GM23248 (cell line): ENCODE data around the gene RAI1. TPM values are rescaled to one million over a fixed set of nuclear protein-coding genes. Genes with fewer than 3 reads are reported as not detected.
A peak's percentile ranks its signal among the peaks of the same experiment; 100 is the strongest.

ENCODE experiments used
- DNase-seq: peaks from one replicate; pipeline ENCODE4 v3.0.0-alpha.2; 2015
- H2AFZ ChIP-seq: fragments of 200-600 bp; sonication (generic); 2 replicates; pipeline ENCODE4 v1.6.1; 2016; ENCODE audit warnings: antibody characterized with exemption
- H3F3A ChIP-seq: fragments of 200-600 bp; sonication (generic); 2 replicates; pipeline ENCODE4 v1.6.1; 2016; ENCODE audit warnings: mild to moderate bottlenecking, antibody characterized with exemption, mixed run types; ENCODE audit not compliant: insufficient read depth
- H3K27ac ChIP-seq: fragments of 200-600 bp; sonication (generic); 2 replicates; pipeline ENCODE4 v1.5.1; 2016; ENCODE audit warnings: mild to moderate bottlenecking
- H3K27me3 ChIP-seq: fragments of 200-600 bp; sonication (generic); replicated peaks from 2 replicates; pipeline ENCODE4 v1.6.1; 2016; ENCODE audit warnings: mild to moderate bottlenecking; ENCODE audit not compliant: insufficient read depth
- H3K36me3 ChIP-seq: fragments of 200-600 bp; sonication (generic); 2 replicates; pipeline ENCODE4 v1.6.1; 2016; ENCODE audit warnings: low read depth, mild to moderate bottlenecking
- H3K4me1 ChIP-seq: fragments of 200-600 bp; sonication (generic); 2 replicates; pipeline ENCODE4 v1.6.1; 2016; ENCODE audit warnings: mild to moderate bottlenecking; ENCODE audit not compliant: insufficient read depth
- H3K4me2 ChIP-seq: fragments of 200-600 bp; sonication (generic); one replicate; pipeline ENCODE4 v1.6.1; 2016; ENCODE audit warnings: mild to moderate bottlenecking; ENCODE audit not compliant: unreplicated experiment
- H3K4me3 ChIP-seq: fragments of 200-600 bp; sonication (generic); 2 replicates; pipeline ENCODE4 v1.5.1; 2016; ENCODE audit warnings: mild to moderate bottlenecking
- H3K79me2 ChIP-seq: fragments of 200-600 bp; sonication (generic); 2 replicates; pipeline ENCODE4 v1.6.1; 2016; ENCODE audit warnings: mild to moderate bottlenecking; ENCODE audit not compliant: insufficient read depth
- H3K9ac ChIP-seq: fragments of 200-600 bp; sonication (generic); 2 replicates; pipeline ENCODE4 v1.6.1; 2016; ENCODE audit warnings: mild to moderate bottlenecking
- H3K9me2 ChIP-seq: fragments of 200-600 bp; sonication (generic); 2 replicates; pipeline ENCODE4 v1.6.1; 2016; ENCODE audit warnings: mixed run types, mild to moderate bottlenecking, moderate library complexity; ENCODE audit not compliant: insufficient read depth
- H3K9me3 ChIP-seq: fragments of 200-600 bp; sonication (generic); one replicate; pipeline ENCODE4 v1.6.1; 2017; ENCODE audit warnings: low read depth
- H4K20me1 ChIP-seq: fragments of 200-600 bp; sonication (generic); 2 replicates; pipeline ENCODE4 v1.6.0; 2016; ENCODE audit not compliant: insufficient read depth
- EZH2 ChIP-seq: fragments of 200-600 bp; sonication (generic); IDR thresholded peaks from 2 replicates; pipeline ENCODE4 v1.6.1; 2018; ENCODE audit warnings: antibody characterized with exemption, mild to moderate bottlenecking; ENCODE audit not compliant: insufficient read depth, poor library complexity, severe bottlenecking
- EZH2phosphoT487 ChIP-seq: fragments of 200-600 bp; sonication (generic); IDR thresholded peaks from 2 replicates; pipeline ENCODE4 v1.6.1; 2018; ENCODE audit warnings: antibody characterized with exemption, moderate library complexity, mild to moderate bottlenecking, low read depth; ENCODE audit not compliant: insufficient read depth
- WGBS, 2 experiments: methylation state at CpG; one replicate each; pipeline ENCODE4 v1.1.6; 2015 to 2017; ENCODE audit warnings: low lambda C conversion rate in 2 of 2, low coverage in 1 of 2; ENCODE audit errors: missing lambda C conversion rate in 2 of 2; 5-methylcytosine and 5-hydroxymethylcytosine counted together
- in situ Hi-C: fragments of 300-500 bp; cut with MboI; formaldehyde crosslinking; loops from 2 replicates; pipeline ENCODE4 v1.15.0; 2020
- polyA plus RNA-seq: library from polyadenylated mRNA; unstranded; fragments of >200 nt; fragmentation: Nextera tagmentation; extraction: Ambion mirVana; gene quantifications from 2 replicates; pipeline ENCODE4 v1.2.1, GENCODE V29; 2016
- total RNA-seq: library from RNA; depleted of rRNA; stranded (reverse); fragments of >200 nt; shearing (Covaris generic); gene quantifications from 2 replicates; pipeline ENCODE4 v1.2.3, GENCODE V29; 2014

Gene RAI1
- total and polyA plus RNA-seq, 2 experiments from 2014 or later: 5.2 to 9.1 TPM

DNA sequence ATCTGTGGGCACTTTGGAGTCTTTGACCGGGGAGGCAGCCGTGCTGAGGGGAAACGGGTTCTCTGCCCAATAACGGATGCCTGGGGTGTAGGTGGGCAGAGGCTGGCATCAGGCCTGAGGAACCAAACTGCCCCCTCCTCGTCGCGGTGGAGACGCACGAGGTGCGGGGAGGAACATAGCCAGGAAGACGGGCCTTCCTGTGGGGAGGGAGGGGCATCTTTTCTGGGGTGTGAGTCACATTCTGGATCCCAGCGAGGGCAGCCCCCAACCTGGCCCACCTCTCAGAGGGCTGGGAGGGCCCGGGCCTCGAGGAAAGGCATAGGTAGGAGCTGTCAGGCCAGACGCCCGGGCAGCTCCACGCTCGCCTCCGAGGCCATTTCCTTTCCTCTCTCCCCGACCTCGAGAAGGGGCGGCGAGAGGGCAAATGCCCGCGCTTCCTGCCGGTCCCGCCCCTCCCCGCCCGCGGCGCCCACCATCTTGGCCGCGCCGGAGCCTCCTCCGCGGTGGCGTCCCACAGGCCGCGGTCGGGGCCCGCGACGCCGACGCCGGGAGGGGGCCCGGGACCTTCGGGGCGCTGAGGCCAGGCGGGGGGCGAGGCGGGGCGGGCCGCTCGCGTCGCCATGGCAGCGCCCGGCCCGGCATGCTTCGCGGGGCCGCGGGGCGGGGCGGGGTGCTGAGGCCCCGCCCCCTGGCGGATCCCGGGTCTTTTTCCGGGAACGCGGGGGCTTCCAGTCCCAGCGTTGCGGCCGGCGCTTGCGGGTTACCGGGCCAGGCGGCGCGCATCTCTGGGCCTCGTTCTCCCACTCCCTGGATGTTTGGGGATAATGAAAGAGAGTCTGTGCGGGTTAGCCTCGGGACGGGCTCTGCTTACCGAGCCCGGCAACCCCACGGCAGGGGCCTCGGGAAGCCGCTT, 13.2 kb downstream of the RAI1 start:
- in situ Hi-C loops: loop anchor here (25.0 kb wide), 2 partner anchors 168 to 343 kb away; partner anchors contain the start of genes ATPAF2 and GID4
- TF ChIP-seq EZH2 (no peak), EZH2phosphoT487 (no peak)
- H3K79me2 ChIP-seq: peaks cover 90% of the 10 kb centered on the region
- no peaks in the 10 kb centered on the region for H3K27me3 ChIP-seq
- H3K9me3 ChIP-seq: no peaks in the 10 kb centered on the region
- no peaks in the 10 kb centered on the region for H3K36me3 ChIP-seq
- H3K4me3 ChIP-seq: peak overlapping the region; percentile 89
- H3K27ac ChIP-seq: peak overlapping the region; percentile 90
- peak overlapping the region; percentile 90 for H3K4me2 ChIP-seq
- H3F3A ChIP-seq: peaks cover 9% of the 10 kb centered on the region
- H4K20me1 ChIP-seq: no peaks in the 10 kb centered on the region
- H3K9ac ChIP-seq: peak overlapping the region; percentile 93
- H3K9me2 ChIP-seq: no peaks in the 10 kb centered on the region
- peaks cover 33% of the 10 kb centered on the region for H3K4me1 ChIP-seq
- WGBS, 2 experiments: 2 to 5% methylated on average over 19 to 49 of the region's 90 CpGs
- DNase-seq: peak; percentile 85
- peak overlapping the region; percentile 53 for H2AFZ ChIP-seq

DNA sequence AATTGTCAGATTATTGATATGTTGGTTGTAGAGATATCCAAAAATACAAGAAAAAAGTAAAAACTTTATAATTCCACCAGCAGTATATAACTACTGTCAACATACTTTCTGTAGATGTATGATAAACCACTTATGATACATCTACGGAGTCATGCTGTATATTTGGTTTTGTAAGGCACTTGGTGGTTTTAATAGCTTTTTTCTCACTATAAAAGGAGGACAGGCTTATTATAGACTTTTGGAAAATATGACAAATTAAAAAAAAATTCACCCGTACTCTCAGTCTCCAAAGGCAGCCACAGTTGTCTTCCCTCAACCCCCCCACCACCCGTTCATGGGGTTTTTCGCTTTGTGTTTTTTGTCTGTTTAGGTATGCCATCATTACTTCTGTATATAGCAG, 14.8 kb downstream of the RAI1 start:
- in situ Hi-C loops: loop anchor here (25.0 kb wide), 2 partner anchors 166 to 341 kb away; partner anchors contain the start of genes ATPAF2 and GID4
- Histone ChIP-seq H3K9me2 (no peaks in the 10 kb centered on the region), H3K9me3 (no peaks in the 10 kb centered on the region), H3K27ac (peak overlapping the region; percentile 90), H3F3A (peaks cover 9% of the 10 kb centered on the region), H3K36me3 (no peaks in the 10 kb centered on the region), H3K4me1 (peaks cover 37% of the 10 kb centered on the region), H3K9ac (peak overlapping the region; percentile 93; the same call in 1 of the 2 replicates), H4K20me1 (no peaks in the 10 kb centered on the region), H3K4me2 (peak overlapping the region; percentile 90), H2AFZ (no peak overlapping the region), H3K79me2 (peaks cover 89% of the 10 kb centered on the region), H3K4me3 (no peak overlapping the region), H3K27me3 (no peaks in the 10 kb centered on the region)
- no peak for DNase-seq
- TF ChIP-seq EZH2phosphoT487 (no peak), EZH2 (no peak)
- WGBS, 2 experiments: 84 to 88% methylated on average over 4 of the region's 4 CpGs

- no peak overlapping the region for H2AFZ ChIP-seq
- no peaks in the 10 kb centered on the region for H4K20me1 ChIP-seq
- H3K9me3 ChIP-seq: no peaks in the 10 kb centered on the region
- H3K27ac ChIP-seq: no peak overlapping the region
- in situ Hi-C loops: loop anchor here (25.0 kb wide), 2 partner anchors 165 to 340 kb away; partner anchors contain the start of genes ATPAF2 and GID4
- no peak overlapping the region for H3K4me3 ChIP-seq
- H3K36me3 ChIP-seq: no peaks in the 10 kb centered on the region
- no peak for TF ChIP-seq EZH2phosphoT487
- H3K4me1 ChIP-seq: peaks cover 31% of the 10 kb centered on the region
- H3K27me3 ChIP-seq: no peaks in the 10 kb centered on the region
- H3K9me2 ChIP-seq: no peaks in the 10 kb centered on the region
- no peak overlapping the region for H3K4me2 ChIP-seq
- peaks cover 89% of the 10 kb centered on the region for H3K79me2 ChIP-seq
- 59 to 62% methylated on average over 13 of the region's 13 CpGs for WGBS, 2 experiments
- H3K9ac ChIP-seq: no peak overlapping the region
- H3F3A ChIP-seq: peaks cover 9% of the 10 kb centered on the region
- DNase-seq: no peak
Measured at GRCh38 chr17:17696882-17697633, 15.8 kb downstream of the RAI1 start.

DNA sequence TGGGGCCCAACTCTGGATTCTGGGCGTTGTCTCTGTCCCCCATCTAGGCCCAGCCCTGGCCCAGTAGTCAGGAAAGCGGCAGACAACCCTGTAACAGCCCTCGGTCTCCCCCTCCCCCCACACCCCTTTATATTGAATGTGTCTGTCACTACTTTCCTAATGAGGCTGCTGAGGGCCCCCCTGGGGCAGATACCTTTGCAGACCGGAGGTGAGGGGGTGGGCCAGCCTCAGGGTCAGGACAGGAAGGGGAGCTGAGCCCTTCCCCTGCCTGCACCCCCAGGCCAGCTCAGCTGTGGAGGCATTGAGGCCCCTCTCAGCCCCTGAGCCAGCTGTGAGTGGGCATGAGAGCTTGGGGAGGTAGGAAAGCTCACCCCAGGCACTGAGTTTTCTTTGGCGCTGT, 17.1 kb downstream of the RAI1 start:
- Histone ChIP-seq H2AFZ (no peak overlapping the region), H3K4me1 (peaks cover 29% of the 10 kb centered on the region), H3K79me2 (peaks cover 89% of the 10 kb centered on the region), H3K4me3 (no peak overlapping the region), H3K9ac (no peak overlapping the region), H3K4me2 (no peak overlapping the region), H4K20me1 (no peaks in the 10 kb centered on the region), H3F3A (peaks cover 9% of the 10 kb centered on the region), H3K27me3 (no peaks in the 10 kb centered on the region), H3K9me3 (no peaks in the 10 kb centered on the region), H3K9me2 (no peaks in the 10 kb centered on the region), H3K27ac (no peak overlapping the region), H3K36me3 (no peaks in the 10 kb centered on the region)
- no peak for DNase-seq
- TF ChIP-seq EZH2 (no peak), EZH2phosphoT487 (no peak)
- in situ Hi-C loops: loop anchor here (25.0 kb wide), 2 partner anchors 164 to 339 kb away; partner anchors contain the start of genes ATPAF2 and GID4
- 85 to 97% methylated on average over 4 to 5 of the region's 5 CpGs for WGBS, 2 experiments
